GM12878 (cell line): ENCODE data around the gene FARSB. TPM values are rescaled to one million over a fixed set of nuclear protein-coding genes. Genes with fewer than 3 reads are reported as not detected.

ENCODE experiments used
- ATAC-seq: fragments of 200-7000 bp; cut with Tn5 transposase; 3 replicates; pipeline ENCODE4 v1.9.1; 2020; ENCODE audit warnings: mild to moderate bottlenecking, moderate library complexity
- BruUV-seq: library from RNA; stranded (reverse); fragments of 400-500 nt; replicated peaks from 2 replicates; lab custom pipeline; 2021; lab: Mats Ljungman, UMichigan
- CTCF ChIA-PET: fragments of 300-600 bp; sonication (Branson Sonifier 250); formaldehyde crosslinking; extraction: SDS; loops from one replicate; lab custom pipeline; 2021; ENCODE audit warnings: inconsistent platforms; lab: Yijun Ruan, JAX
- POLR2A ChIA-PET: fragments of 350-600 bp; formaldehyde crosslinking; extraction: SDS; loops from one replicate; lab custom pipeline; 2021; ENCODE audit warnings: inconsistent platforms; lab: Charles Lee
- RAD21 ChIA-PET: fragments of 300-600 bp; sonication (Branson Sonifier 250); formaldehyde crosslinking; loops from one replicate; lab custom pipeline; 2023; ENCODE audit warnings: antibody characterized with exemption; ENCODE audit not compliant: unreplicated experiment; lab: Charles Lee
- SMC1A ChIA-PET: fragments of 300-600 bp; sonication (Branson Sonifier 250); formaldehyde crosslinking; loops from one replicate; lab custom pipeline; 2023; ENCODE audit not compliant: unreplicated experiment, uncharacterized antibody; lab: Charles Lee
- DNase-seq: peaks from one replicate; pipeline ENCODE4 v3.0.0-alpha.2; 2011; ENCODE audit warnings: low read depth, low spot score
- FAIRE-seq: peaks from 3 replicates; lab custom pipeline; 2011; peaks lifted over from hg19 to GRCh38; lab: Jason Lieb, UNC
- H2AFZ ChIP-seq: 2 replicates; pipeline ENCODE4 v1.6.0; 2011; ENCODE audit warnings: low read depth, low read length, control low read depth; ENCODE audit not compliant: control insufficient read depth
- H3K27ac ChIP-seq: 2 replicates; pipeline ENCODE4 v1.5.1; 2011; ENCODE audit warnings: control low read depth; ENCODE audit not compliant: control insufficient read depth, insufficient read depth
- H3K27me3 ChIP-seq, 2 experiments: replicated peaks in 1 of 2; 2 replicates each; pipeline versions ENCODE4 v1.6.0 to v1.6.1; 2011; ENCODE audit warnings: low read length in 1 of 2; ENCODE audit not compliant: control insufficient read depth in 2 of 2, insufficient read depth in 2 of 2
- H3K36me3 ChIP-seq, 2 experiments: 2 replicates each; pipeline ENCODE4 v1.5.1; 2011; ENCODE audit warnings: low read length in 1 of 2; ENCODE audit not compliant: control insufficient read depth in 2 of 2, insufficient read depth in 2 of 2
- H3K4me1 ChIP-seq: 2 replicates; pipeline ENCODE4 v1.6.1; 2011; ENCODE audit warnings: mild to moderate bottlenecking, low read length, moderate library complexity, mixed read lengths; ENCODE audit not compliant: control insufficient read depth, insufficient read depth
- H3K4me2 ChIP-seq: 2 replicates; pipeline ENCODE4 v1.6.0; 2011; ENCODE audit warnings: control low read depth; ENCODE audit not compliant: control insufficient read depth, insufficient read depth
- H3K4me3 ChIP-seq: fragments of 200-600 bp; sonication (generic); 2 replicates; pipeline ENCODE4 v1.5.1; 2016
- H3K79me2 ChIP-seq: 2 replicates; pipeline ENCODE4 v1.6.0; 2011; ENCODE audit warnings: low read length; ENCODE audit not compliant: control insufficient read depth, insufficient read depth
- H3K9ac ChIP-seq: 2 replicates; pipeline ENCODE4 v1.8.0; 2011; ENCODE audit warnings: low read length, control low read depth, mixed read lengths; ENCODE audit not compliant: control insufficient read depth, insufficient read depth
- H3K9me3 ChIP-seq: replicated peaks from 3 replicates; pipeline ENCODE4 v1.5.1; 2011; ENCODE audit warnings: mild to moderate bottlenecking, low read length; ENCODE audit not compliant: control insufficient read depth, insufficient read depth
- H4K20me1 ChIP-seq: 2 replicates; pipeline ENCODE4 v1.6.0; 2011; ENCODE audit not compliant: control insufficient read depth, insufficient read depth
- KDM1A ChIP-seq: fragments of 200-600 bp; sonication (generic); IDR thresholded peaks from 2 replicates; pipeline ENCODE4 v1.6.1; 2016; ENCODE audit warnings: borderline replicate concordance
- RAD51 ChIP-seq: fragments of 450-650 bp; IDR thresholded peaks from 2 replicates; pipeline ENCODE4 v1.6.1; 2016; ENCODE audit warnings: moderate library complexity, mild to moderate bottlenecking, inconsistent platforms
- REST ChIP-seq: IDR thresholded peaks from 2 replicates; pipeline ENCODE4 v1.6.1; 2012; ENCODE audit warnings: mild to moderate bottlenecking, low read depth, low read length
- SMAD1 ChIP-seq: fragments of 450-650 bp; IDR thresholded peaks from 2 replicates; pipeline ENCODE4 v1.6.1; 2018; ENCODE audit warnings: mild to moderate bottlenecking, low read depth; ENCODE audit not compliant: partially characterized antibody
- SP1 ChIP-seq: IDR thresholded peaks from one replicate; pipeline ENCODE4 v1.6.1; 2011; ENCODE audit warnings: low read depth, low read length
- TCF12 ChIP-seq: IDR thresholded peaks from 2 replicates; pipeline ENCODE4 v1.6.1; 2011; ENCODE audit warnings: low read depth, mild to moderate bottlenecking, low read length
- USF2 ChIP-seq: IDR thresholded peaks from 2 replicates; pipeline ENCODE4 v1.6.1; 2011; ENCODE audit warnings: low read depth, low read length, improper control_type of control experiment, borderline replicate concordance
- WGBS: methylation state at CpG from one replicate; pipeline ENCODE4 v1.1.6; 2016; ENCODE audit warnings: low lambda C conversion rate; ENCODE audit not compliant: insufficient replicate concordance, insufficient coverage; ENCODE audit errors: missing lambda C conversion rate; 5-methylcytosine and 5-hydroxymethylcytosine counted together
- in situ Hi-C: fragments of 300-500 bp; cut with MboI; formaldehyde crosslinking; loops from 9 replicates; pipeline ENCODE4 v1.14.3; 2018; ENCODE audit warnings: mixed read lengths
- intact Hi-C: fragments of 100-400 bp; cut with micrococcal nuclease; formaldehyde crosslinking; loops from one replicate; pipeline ENCODE4 v1.14.2; 2022; ENCODE audit not compliant: unreplicated experiment
- polyA plus RNA-seq, 11 experiments: library from polyadenylated mRNA; depleted of rRNA in 4 of 11; unstranded in 6 of 11; stranded (reverse) in 5 of 11; fragments of >200 nt; fragmentation: Nextera tagmentation in 4 of 11; fragmentation: Illumina TruSeq in 1 of 11; extraction: Ambion mirVana in 4 of 11; extraction: Trizol in 1 of 11; gene quantifications; 1 replicate in 1 of 11; 2 replicates in 10 of 11; pipeline versions ENCODE4 v1.2.1 to v1.2.3, GENCODE V29; 2011 to 2016; ENCODE audit warnings: inconsistent platforms in 2 of 11, missing spikeins in 2 of 11, low read depth in 1 of 11
- total RNA-seq, 4 experiments: library from RNA; depleted of rRNA in 3 of 4; stranded (reverse); fragments of >200 nt in 3 of 4; fragmentation: Illumina TruSeq in 1 of 4; extraction: Trizol in 1 of 4; gene quantifications; 2 replicates each; pipeline versions ENCODE4 v1.2.1 to v1.2.3, GENCODE V29; 2013 to 2021

FARSB gene
- total and polyA plus RNA-seq, 10 of the 15 experiments (the other 5 are each of a cell fraction or from before 2014, with no cell fraction given), result 32.4 to 127 (median 73.8) TPM

GRCh38 chr2:222595581-222595980 is 60.3 kb downstream of the FARSB start:
- Histone ChIP-seq H3K4me1 (no peaks in the 10 kb centered on the region), H3K4me3 (no peak overlapping the region), H3K36me3 (peaks cover 3 to 25% of the 10 kb centered on the region in 2 experiments), H2AFZ (no peak overlapping the region), H3K27ac (no peak overlapping the region), H3K4me2 (no peak overlapping the region), H3K79me2 (no peaks in the 10 kb centered on the region), H3K9ac (no peak overlapping the region), H4K20me1 (no peaks in the 10 kb centered on the region), H3K27me3 (no peaks in the 10 kb centered on the region), H3K9me3 (no peaks in the 10 kb centered on the region; the same call in 2 of the 3 replicates)
- WGBS, result 100% methylated on average over 2 of the region's 2 CpGs
- no peak for DNase-seq
- no peak for ATAC-seq
- SMC1A ChIA-PET, result interaction anchor here (1.1 to 1.8 kb wide), 2 partner anchors 9 to 10 kb away, joined by 3 to 7 read pairs; no protein-coding TSS in a partner anchor
- POLR2A ChIA-PET, result no interaction called here
- BruUV-seq, result no TSS peak
- TF ChIP-seq SMAD1, result no peak
- no peak for TF ChIP-seq TCF12
- TF ChIP-seq RAD51, result no peak
- TF ChIP-seq REST, result no peak
- no peak for TF ChIP-seq KDM1A
- TF ChIP-seq SP1, result no peak
- no peak for TF ChIP-seq USF2
- no peak for FAIRE-seq
- intact Hi-C loops (no loop called here), in situ Hi-C loops (no loop called here)
- RAD21 ChIA-PET, result interaction anchor here (1.1 to 1.8 kb wide), 3 partner anchors 9 to 278 kb away, joined by 3 to 7 read pairs (median 3); no protein-coding TSS in a partner anchor
- CTCF ChIA-PET, result interaction anchor here (0.6 to 5.0 kb wide), 4 partner anchors 10 to 555 kb away, joined by 3 to 23 read pairs (median 3); no protein-coding TSS in a partner anchor
